ENCODE results near the gene NDUFA8.

Gene NDUFA8

DNA sequence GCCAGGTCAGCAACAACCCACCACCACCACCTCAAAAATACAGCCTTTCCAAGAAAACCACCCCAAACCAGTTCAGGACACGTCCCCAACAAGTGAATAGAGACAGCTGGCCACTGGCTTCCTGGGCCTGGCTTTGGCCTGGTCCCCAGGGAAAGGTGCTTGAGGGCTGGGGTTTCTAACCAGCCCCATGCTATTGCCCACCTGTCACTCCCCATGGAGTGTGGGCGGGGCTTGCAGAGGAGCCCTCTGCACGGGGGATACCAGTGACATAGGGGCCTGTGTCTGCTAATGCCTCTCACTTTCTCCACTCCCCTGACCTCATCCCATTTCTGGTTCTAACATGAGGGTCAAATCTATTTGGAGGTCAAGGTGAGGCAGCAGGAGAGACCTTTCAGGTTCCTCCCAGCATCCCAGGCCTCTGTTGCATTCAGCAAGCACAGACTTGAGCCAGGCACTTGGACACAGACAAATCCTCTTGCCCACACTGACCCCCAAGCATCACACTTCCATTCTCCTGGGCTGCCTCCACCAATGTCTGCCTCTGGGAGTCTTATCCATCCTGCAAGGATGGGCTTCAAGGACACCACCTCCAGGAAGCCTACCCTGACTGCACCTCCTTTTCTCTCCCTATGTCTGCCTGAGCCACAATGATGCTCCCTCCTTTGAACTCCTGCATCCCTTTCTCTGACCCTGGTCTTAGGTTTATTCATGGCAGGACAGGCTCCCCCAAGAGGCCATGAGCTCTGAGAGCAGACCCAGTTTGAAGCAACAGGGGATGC is 50.4 kb downstream of the NDUFA8 start:
- DNase-seq (ENCODE audit: low read depth, low spot score), result no peak
- no peak overlapping the region for H3K27ac ChIP-seq

DNA sequence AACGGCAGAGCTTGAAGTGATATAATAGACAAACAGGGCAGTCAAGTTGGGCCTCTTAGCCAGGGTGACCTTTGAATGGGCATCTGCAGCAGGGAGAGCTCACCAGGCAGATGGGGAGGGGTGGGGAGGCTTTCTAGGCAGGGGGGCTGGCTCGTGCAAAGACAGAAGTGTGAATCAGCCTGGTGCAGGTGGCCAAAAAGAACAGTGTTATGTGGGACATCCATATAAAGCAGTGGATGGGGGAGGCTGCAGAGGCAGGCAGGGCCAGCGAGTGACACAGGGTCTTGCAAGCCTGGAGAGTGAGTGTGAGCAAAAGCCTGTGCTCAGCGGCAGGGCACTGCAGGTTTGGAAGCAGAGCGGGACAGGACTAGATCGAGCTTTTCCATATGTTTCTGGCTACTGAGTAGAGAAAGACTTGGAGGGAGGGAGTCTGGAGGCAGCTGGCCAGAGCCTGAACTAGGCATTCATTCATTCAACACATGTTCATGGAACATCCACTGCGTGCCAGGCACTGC is 52.2 kb downstream of the NDUFA8 start:
- DNase-seq (ENCODE audit: low read depth, low spot score), result no peak
- no peak overlapping the region for H3K27ac ChIP-seq

DNA sequence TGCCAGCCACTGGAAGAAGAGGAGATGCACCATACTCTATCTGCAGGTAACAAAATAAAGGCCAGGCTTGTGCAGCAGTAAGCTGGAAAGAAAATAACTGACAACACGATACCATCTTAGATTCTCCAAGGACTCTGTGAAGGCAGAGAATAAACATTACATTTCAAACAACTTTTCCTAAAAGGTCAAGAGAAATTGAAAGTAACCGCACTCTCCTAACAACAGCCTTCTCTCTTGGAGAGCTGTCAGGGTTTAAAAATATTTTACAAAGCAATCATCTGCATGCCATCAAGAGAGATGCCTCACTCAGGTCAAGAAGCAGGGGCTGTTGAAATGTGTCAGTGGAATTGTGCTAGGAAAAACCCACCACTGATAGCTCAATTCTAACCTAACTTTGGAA is 53.0 kb downstream of the NDUFA8 start:
- DNase-seq (ENCODE audit: low read depth, low spot score), result no peak

DNA sequence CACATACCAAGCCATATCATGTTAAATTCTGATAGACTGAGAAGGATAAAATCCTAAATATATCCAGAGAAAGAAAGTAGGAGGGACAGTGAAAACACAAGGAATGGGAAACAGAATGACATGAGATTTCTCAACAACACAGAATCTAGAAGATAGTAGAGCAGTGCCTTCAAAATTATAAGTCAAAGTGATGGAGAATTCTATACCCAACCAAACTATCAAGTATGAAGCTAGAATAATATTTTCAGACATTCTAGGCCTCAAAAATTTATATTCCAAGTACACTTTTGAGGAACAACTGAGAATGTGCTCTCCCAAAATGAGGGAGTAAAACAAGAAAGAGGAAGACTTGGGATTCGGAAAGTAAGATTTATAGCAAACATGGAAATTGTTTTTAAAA is 55.6 kb downstream of the NDUFA8 start:
- H3K27ac ChIP-seq, result no peak overlapping the region
- DNase-seq (ENCODE audit: low read depth, low spot score), result no peak

More for the DNA sequence above, 53.0 kb downstream of the NDUFA8 start:
- no peak overlapping the region for H3K27ac ChIP-seq

DNA sequence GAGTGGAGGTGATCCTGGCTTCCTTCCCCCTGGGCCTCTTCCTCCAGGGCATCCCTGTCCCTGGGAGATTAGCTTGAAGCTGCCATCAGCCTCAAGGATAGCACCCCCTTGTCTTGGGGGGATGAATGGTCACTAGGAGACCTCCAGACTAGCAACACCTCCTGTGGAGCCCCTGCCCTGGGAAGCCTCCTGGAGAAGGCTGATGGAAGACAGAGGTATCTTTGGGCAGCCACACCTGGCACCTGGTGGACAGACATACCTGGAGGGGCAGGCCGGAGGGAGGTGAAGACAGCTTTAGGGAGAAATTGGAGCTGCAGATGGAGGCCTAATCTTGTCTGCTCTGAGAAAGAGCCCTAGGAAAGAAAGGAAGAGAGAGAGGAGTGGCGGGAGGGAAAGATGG is 57.4 kb downstream of the NDUFA8 start:
- no peak overlapping the region for H3K27ac ChIP-seq
- DNase-seq (ENCODE audit: low read depth, low spot score), result no peak

DNA sequence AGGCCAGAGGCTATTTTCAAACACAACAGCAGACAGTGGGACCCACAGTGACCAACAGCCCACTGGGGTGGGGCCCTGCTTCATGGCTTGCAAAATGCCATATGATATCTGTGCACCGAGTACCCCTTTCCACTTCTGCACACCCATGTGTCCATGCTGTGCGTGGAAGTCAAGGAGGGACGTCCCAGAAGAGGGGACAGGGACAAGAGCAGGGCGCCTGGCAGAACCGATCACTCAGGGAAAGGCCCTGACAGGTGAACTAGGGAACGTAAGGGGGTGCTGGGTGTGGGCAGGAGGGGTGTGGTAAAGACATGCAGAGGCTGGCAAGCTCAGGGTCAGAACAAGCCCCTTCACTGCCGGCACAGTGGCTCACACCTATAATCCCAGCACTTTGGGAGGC is 58.8 kb downstream of the NDUFA8 start:
- H3K27ac ChIP-seq, result no peak overlapping the region
- DNase-seq (ENCODE audit: low read depth, low spot score), result no peak

DNA sequence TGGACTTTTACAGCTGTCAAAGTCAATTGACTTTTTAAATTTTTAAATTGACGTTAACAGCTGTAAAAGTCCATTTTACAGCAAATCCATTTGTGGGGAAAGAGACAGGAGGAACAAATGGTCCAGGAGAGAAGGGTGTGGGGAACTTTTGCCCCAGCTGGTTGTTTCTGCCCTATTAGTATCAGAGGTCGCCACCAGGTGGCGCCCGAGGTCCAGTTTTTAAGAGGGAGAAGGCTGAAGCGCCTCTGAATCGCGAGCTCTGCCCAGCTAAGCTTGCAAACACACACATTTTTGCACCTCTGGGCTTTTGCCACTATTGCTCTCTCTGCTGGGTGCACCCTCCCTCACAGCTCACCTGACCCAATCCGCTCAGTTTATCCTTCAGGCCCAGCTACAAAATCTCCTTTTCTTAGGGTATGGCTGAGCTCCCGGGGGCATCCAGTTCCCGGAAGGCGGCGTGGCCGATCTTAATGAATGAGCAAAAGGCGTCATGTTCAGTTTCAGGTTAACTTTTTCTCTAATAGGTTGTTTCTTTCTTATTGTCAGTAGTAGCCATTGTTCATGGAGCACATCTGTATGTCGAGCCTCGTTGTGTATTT is 60.2 kb downstream of the NDUFA8 start:
- H3K27ac ChIP-seq, result no peak overlapping the region
- DNase-seq (ENCODE audit: low read depth, low spot score), result no peak

DNA sequence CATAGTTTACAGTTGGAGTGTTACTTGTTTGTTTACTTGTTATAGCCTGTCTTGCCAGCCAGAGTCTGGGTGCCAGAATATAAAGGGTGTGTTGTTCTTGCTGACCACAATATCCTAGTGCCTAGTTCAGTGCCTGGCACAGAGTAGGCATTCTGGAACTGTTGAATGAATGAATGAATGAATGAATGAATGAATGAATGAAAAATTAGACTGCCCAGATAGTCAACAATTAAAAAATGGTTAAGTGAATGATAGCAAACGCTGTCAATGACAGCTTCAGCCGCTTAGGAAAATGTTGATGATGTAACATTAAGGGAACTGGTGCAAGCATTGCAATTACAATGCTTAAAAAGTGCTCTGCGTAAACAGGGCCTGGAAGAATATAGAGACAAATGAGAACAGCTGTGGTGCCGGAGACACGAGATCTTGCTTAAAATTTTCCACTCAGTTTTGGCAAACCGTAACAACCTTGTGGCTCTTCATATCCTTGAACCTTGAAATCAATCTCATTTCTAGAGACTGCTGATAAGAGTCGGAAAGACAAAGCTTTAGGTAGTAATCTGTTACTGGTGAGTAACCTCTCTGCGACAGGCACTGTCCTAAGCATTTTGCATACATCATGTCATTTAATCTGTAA is 61.8 kb downstream of the NDUFA8 start:
- no peak overlapping the region for H3K27ac ChIP-seq
- DNase-seq (ENCODE audit: low read depth, low spot score), result no peak

DNA sequence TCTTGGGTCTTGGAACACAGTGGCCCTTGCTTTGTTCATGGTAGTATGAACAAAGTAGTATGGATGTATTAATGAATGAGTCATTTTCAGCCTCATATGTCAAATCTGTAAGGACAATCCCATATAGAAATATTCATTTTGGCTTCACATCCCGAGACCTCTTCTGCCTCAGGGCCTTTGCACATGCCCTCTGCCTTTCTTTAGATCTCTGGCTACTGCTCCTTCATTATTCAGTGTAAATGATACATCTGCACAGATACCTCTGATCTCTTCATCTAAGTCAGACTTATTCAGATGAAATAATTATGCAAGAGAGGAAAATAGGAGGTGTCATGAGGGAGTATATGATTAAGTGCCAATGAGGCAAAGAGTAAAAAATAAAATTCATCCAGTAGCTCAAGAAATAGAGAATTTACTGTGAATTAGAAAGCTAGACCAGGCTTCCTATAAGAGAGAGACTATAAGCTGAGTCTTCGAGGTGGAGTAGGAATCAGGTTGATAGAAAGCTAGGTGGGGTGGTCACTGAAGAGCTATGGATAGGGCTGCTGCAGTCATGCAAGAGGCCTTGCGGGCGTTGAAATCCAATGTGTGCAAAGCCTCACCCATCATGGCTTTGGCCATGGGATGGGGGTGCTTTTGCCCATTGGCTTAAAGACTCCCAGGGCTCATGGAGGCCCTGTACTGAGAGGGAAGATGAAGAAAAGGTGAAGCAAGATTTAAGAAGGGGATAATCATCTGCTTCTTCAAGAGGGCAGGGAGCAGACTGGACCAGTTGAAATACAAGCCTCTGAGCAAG is 62.8 kb downstream of the NDUFA8 start:
- H3K27ac ChIP-seq, result no peak overlapping the region
- no peak for DNase-seq (ENCODE audit: low read depth, low spot score)

DNA sequence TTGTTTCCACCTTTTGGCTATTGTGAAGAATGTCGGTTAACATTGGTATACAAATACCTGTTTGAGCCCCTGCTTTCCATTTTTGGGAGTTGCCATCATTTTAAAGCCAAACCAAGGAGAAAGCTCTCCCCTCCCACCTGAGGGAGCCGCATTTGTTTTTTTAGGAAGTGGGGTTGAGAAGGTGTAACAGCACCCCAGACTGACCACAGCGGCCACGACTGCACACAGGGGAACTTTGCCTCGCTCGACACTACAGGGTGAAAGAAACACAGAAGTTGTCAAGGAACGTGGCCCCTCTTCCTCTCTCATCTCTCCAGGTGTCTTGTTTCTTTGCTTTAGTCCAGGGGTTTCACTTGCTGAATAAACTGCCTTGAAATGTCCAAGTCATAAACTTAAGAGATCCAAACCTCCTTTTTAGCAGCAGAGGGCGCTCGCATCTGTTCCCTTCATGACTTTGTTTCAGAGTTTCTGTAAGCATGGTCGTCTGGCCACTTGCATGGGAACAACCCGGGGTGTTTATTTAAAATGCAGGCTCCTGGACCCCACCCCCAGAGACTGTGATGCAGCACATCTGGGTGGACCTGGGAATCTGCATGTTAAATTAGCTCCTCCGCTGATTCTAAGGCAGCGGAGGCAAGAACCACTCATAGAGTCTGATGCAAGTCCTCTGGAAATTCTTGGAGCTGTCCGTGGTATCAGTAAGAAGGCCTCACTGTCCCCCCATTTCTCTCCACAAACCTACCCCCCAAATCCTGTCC is 64.4 kb downstream of the NDUFA8 start:
- DNase-seq (ENCODE audit: low read depth, low spot score), result no peak
- no peak overlapping the region for H3K27ac ChIP-seq
